HCT116 (cell line): ENCODE results near the gene PHF14.

Source experiments
- EZH2 ChIP-seq: fragments of 200-600 bp; sonication (generic); IDR thresholded peaks from 2 replicates; pipeline ENCODE4 v1.6.1; 2017; ENCODE audit warnings: antibody characterized with exemption, mixed run types
- EZH2phosphoT487 ChIP-seq: fragments of 200-600 bp; IDR thresholded peaks from 2 replicates; pipeline ENCODE4 v1.6.1; 2018; ENCODE audit warnings: antibody characterized with exemption, borderline replicate concordance
- POLR2A ChIP-seq: IDR thresholded peaks from 2 replicates; pipeline ENCODE4 v1.7.0; 2011; ENCODE audit warnings: borderline replicate concordance; ENCODE audit not compliant: insufficient read depth, insufficient read length; ENCODE audit errors: extremely low read depth
- SP1 ChIP-seq: IDR thresholded peaks from 2 replicates; pipeline ENCODE4 v1.6.1; 2012; ENCODE audit warnings: low read depth
- YY1 ChIP-seq: IDR thresholded peaks from 2 replicates; pipeline ENCODE4 v1.6.1; 2011; ENCODE audit warnings: low read length, low read depth, moderate library complexity, mild to moderate bottlenecking; ENCODE audit not compliant: insufficient replicate concordance; ENCODE audit errors: extremely low read depth
- TF ChIP-seq, protein P1 (sequence below), 3 experiments: fragments of 200-600 bp in 1 of 3; sonication (generic) in 1 of 3; IDR thresholded peaks in 2 of 3; conservative IDR thresholded peaks in 1 of 3; 2 replicates each; pipeline ENCODE4 v1.5.1; 2012 to 2017; ENCODE audit warnings: low read depth in 2 of 3, low read length in 2 of 3, antibody characterized with exemption in 1 of 3, borderline replicate concordance in 1 of 3, control low read depth in 1 of 3, mild to moderate bottlenecking in 1 of 3, mixed read lengths in 1 of 3, mixed run types in 1 of 3, moderate library complexity in 1 of 3; ENCODE audit not compliant: insufficient read depth in 1 of 3

DNA sequence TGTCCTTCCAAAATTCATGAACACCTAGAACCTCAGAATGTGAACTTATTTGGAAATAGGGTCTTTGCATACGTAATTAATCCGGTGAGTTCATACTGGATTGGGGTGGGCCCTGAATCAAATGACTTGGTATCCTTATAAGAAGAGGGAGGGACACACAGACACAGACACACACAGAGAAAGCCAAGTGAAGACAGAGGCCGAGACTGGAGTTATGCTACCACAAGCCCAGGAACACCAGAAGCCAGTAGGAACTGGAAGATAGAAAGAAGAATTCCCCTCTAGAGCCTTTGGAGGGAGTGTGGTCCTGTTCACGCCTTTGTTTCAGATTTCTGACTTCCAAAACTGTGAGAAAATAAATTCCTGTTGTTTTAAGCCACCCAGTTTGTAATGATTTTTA is 17.1 kb upstream of the PHF14 start:
- no peak for TF ChIP-seq POLR2A
- no peak for TF ChIP-seq EZH2
- TF ChIP-seq, protein P1, sequence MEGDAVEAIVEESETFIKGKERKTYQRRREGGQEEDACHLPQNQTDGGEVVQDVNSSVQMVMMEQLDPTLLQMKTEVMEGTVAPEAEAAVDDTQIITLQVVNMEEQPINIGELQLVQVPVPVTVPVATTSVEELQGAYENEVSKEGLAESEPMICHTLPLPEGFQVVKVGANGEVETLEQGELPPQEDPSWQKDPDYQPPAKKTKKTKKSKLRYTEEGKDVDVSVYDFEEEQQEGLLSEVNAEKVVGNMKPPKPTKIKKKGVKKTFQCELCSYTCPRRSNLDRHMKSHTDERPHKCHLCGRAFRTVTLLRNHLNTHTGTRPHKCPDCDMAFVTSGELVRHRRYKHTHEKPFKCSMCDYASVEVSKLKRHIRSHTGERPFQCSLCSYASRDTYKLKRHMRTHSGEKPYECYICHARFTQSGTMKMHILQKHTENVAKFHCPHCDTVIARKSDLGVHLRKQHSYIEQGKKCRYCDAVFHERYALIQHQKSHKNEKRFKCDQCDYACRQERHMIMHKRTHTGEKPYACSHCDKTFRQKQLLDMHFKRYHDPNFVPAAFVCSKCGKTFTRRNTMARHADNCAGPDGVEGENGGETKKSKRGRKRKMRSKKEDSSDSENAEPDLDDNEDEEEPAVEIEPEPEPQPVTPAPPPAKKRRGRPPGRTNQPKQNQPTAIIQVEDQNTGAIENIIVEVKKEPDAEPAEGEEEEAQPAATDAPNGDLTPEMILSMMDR (IDR thresholded peaks at IDR 0.05 in 2 of 3, conservative IDR thresholded peaks at IDR 0.05 in 1 of 3; ENCODE audit: borderline replicate concordance in 1 of 3, insufficient read depth in 1 of 3, low read depth in 2 of 3, low read length in 2 of 3), result no peak
- no peak for TF ChIP-seq EZH2phosphoT487
- no peak for TF ChIP-seq YY1
- TF ChIP-seq SP1, result no peak
